Loucy (cell line): ENCODE data around the gene PSMA6.

Experiments
- EZH2phosphoT487 ChIP-seq: fragments of 200-600 bp; IDR thresholded peaks from 2 replicates; pipeline ENCODE4 v1.6.1; 2018; ENCODE audit warnings: antibody characterized with exemption, mild to moderate bottlenecking, moderate library complexity, borderline replicate concordance
- TF ChIP-seq, protein P1 (sequence below): fragments of 200-600 bp; sonication (generic); conservative IDR thresholded peaks from 2 replicates; pipeline ENCODE4 v1.5.1; 2014; ENCODE audit warnings: mild to moderate bottlenecking, antibody characterized with exemption, low read length

DNA sequence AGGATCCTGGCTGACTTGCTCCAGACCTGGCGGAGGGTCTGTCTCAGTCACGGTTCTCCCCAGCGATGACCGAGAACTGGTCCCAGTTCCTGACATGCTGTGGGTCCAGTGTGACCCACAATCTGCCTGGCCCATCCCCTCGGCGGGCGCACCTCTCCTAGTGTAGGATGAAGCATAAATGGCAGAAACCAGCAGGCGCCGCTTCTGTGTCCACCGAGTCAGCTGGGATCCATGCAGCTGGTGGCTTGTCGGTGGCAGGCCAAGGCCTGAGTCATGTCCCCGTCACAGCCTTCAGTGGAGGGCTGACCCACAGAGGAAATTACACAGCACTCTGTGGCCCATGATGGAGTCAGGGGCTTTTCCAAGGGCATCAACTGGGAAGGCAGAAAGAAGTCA is 73.9 kb downstream of the PSMA6 start:
- TF ChIP-seq, protein P1, sequence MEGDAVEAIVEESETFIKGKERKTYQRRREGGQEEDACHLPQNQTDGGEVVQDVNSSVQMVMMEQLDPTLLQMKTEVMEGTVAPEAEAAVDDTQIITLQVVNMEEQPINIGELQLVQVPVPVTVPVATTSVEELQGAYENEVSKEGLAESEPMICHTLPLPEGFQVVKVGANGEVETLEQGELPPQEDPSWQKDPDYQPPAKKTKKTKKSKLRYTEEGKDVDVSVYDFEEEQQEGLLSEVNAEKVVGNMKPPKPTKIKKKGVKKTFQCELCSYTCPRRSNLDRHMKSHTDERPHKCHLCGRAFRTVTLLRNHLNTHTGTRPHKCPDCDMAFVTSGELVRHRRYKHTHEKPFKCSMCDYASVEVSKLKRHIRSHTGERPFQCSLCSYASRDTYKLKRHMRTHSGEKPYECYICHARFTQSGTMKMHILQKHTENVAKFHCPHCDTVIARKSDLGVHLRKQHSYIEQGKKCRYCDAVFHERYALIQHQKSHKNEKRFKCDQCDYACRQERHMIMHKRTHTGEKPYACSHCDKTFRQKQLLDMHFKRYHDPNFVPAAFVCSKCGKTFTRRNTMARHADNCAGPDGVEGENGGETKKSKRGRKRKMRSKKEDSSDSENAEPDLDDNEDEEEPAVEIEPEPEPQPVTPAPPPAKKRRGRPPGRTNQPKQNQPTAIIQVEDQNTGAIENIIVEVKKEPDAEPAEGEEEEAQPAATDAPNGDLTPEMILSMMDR: no peak
- TF ChIP-seq EZH2phosphoT487: no peak
